CD14-positive monocyte (primary cell): ENCODE data around the gene VPS52. TPM values are rescaled to one million over a fixed set of nuclear protein-coding genes. Genes with fewer than 3 reads are reported as not detected.

Experiments used
- DNase-seq, 3 donors: peaks; one replicate each; pipeline ENCODE4 v3.0.0-alpha.2; 2011 to 2022
- H2AFZ ChIP-seq: 2 replicates; pipeline ENCODE4 v1.6.0; 2012; ENCODE audit warnings: mild to moderate bottlenecking, low read depth, low read length, inconsistent platforms; ENCODE audit not compliant: insufficient read depth, poor library complexity, severe bottlenecking
- H3K27ac ChIP-seq, 2 donors: 1 replicate in 1 of 2; 2 replicates in 1 of 2; pipeline ENCODE4 v1.5.1; 2012 to 2013; ENCODE audit warnings: low read length in 2 of 2, control low read depth in 1 of 2, inconsistent platforms in 1 of 2, low read depth in 1 of 2, mild to moderate bottlenecking in 1 of 2
- H3K27me3 ChIP-seq, 2 donors: one replicate each; pipeline versions ENCODE4 v1.6.0 to v1.6.1; 2011 to 2013; ENCODE audit warnings: low read length in 2 of 2; ENCODE audit not compliant: control insufficient read depth in 2 of 2, insufficient read depth in 2 of 2
- H3K36me3 ChIP-seq, 2 donors: replicated peaks in 1 of 2; 1 replicate in 1 of 2; 2 replicates in 1 of 2; pipeline versions ENCODE4 v1.5.1 to v1.6.1; 2012 to 2013; ENCODE audit warnings: low read length in 2 of 2, control low read depth in 1 of 2, inconsistent platforms in 1 of 2, mild to moderate bottlenecking in 1 of 2; ENCODE audit not compliant: insufficient read depth in 2 of 2, control insufficient read depth in 1 of 2
- H3K4me1 ChIP-seq, 2 donors: 1 replicate in 1 of 2; 2 replicates in 1 of 2; pipeline versions ENCODE4 v1.5.1 to v1.6.1; 2012 to 2013; ENCODE audit warnings: low read length in 2 of 2, control low read depth in 1 of 2, inconsistent platforms in 1 of 2, mild to moderate bottlenecking in 1 of 2, moderate library complexity in 1 of 2; ENCODE audit not compliant: insufficient read depth in 2 of 2, control insufficient read depth in 1 of 2
- H3K4me2 ChIP-seq: replicated peaks from 2 replicates; pipeline ENCODE3; 2012; ENCODE audit warnings: low read length, moderate library complexity, mild to moderate bottlenecking; ENCODE audit not compliant: poor library complexity, severe bottlenecking; ENCODE audit errors: extremely low read depth
- H3K4me3 ChIP-seq, 3 experiments: fragments of 200-600 bp in 1 of 3; sonication (generic) in 1 of 3; replicated peaks in 1 of 3; 1 replicate in 2 of 3; 2 replicates in 1 of 3; pipeline ENCODE4 v1.5.1; 2011 to 2013; ENCODE audit warnings: low read length in 3 of 3, mild to moderate bottlenecking in 3 of 3, control low read depth in 2 of 3, low read depth in 2 of 3, inconsistent platforms in 1 of 3, moderate library complexity in 1 of 3
- H3K79me2 ChIP-seq: 2 replicates; pipeline ENCODE4 v1.6.0; 2012; ENCODE audit warnings: mild to moderate bottlenecking, control low read depth, inconsistent platforms, low read length, moderate library complexity; ENCODE audit not compliant: insufficient read depth
- H3K9ac ChIP-seq: 2 replicates; pipeline ENCODE4 v1.6.0; 2017; ENCODE audit warnings: low read length, mild to moderate bottlenecking; ENCODE audit not compliant: insufficient read depth, poor library complexity, severe bottlenecking
- H3K9me3 ChIP-seq, 2 donors: replicated peaks in 1 of 2; 1 replicate in 1 of 2; 2 replicates in 1 of 2; pipeline versions ENCODE4 v1.5.1 to v1.6.1; 2012 to 2013; ENCODE audit warnings: low read length in 2 of 2, control low read depth in 1 of 2; ENCODE audit not compliant: control insufficient read depth in 1 of 2, insufficient read depth in 1 of 2
- H4K20me1 ChIP-seq: 2 replicates; pipeline ENCODE4 v1.6.0; 2012; ENCODE audit warnings: mild to moderate bottlenecking, low read length, control low read depth, moderate library complexity; ENCODE audit not compliant: insufficient read depth
- H3K27ac Mint-ChIP-seq, 7 donors: one replicate each; pipeline ENCODE4 v1.8.0; 2020; ENCODE audit warnings: mild to moderate bottlenecking in 7 of 7, mixed read lengths in 7 of 7, moderate library complexity in 6 of 7, inconsistent platforms in 2 of 7
- H3K27me3 Mint-ChIP-seq, 3 donors: one replicate each; pipeline ENCODE4 v1.8.0; 2021 to 2022; ENCODE audit warnings: low read depth in 3 of 3, mild to moderate bottlenecking in 3 of 3, mixed read lengths in 3 of 3, moderate library complexity in 3 of 3, inconsistent platforms in 1 of 3
- H3K36me3 Mint-ChIP-seq, 2 donors: one replicate each; pipeline ENCODE4 v1.8.0; 2020; ENCODE audit warnings: mixed read lengths in 2 of 2, inconsistent platforms in 1 of 2, mild to moderate bottlenecking in 1 of 2
- H3K4me1 Mint-ChIP-seq: one replicate; pipeline ENCODE4 v1.8.0; 2020; ENCODE audit warnings: mild to moderate bottlenecking, mixed read lengths
- H3K4me3 Mint-ChIP-seq, 2 donors: one replicate each; pipeline ENCODE4 v1.8.0; 2020; ENCODE audit warnings: mild to moderate bottlenecking in 2 of 2, mixed read lengths in 2 of 2, moderate library complexity in 1 of 2
- H3K9me3 Mint-ChIP-seq, 7 donors: one replicate each; pipeline ENCODE4 v1.8.0; 2020 to 2022; ENCODE audit warnings: mixed read lengths in 7 of 7, mild to moderate bottlenecking in 6 of 7, moderate library complexity in 6 of 7, inconsistent platforms in 2 of 7
- CTCF ChIP-seq: fragments of 200-600 bp; IDR thresholded peaks from one replicate; pipeline ENCODE4 v1.8.0; 2022; ENCODE audit warnings: antibody characterized with exemption, mild to moderate bottlenecking
- WGBS: methylation state at CpG from one replicate; pipeline ENCODE4 v1.1.5; 2013; ENCODE audit warnings: missing lambda C conversion rate; ENCODE audit not compliant: insufficient coverage; 5-methylcytosine and 5-hydroxymethylcytosine counted together
- intact Hi-C, 2 donors: fragments of 100-400 bp; cut with micrococcal nuclease; formaldehyde crosslinking; loops; one replicate each; pipeline versions ENCODE4 v1.15.0 to v1.15.1; 2023
- polyA plus RNA-seq, 3 donors: library from polyadenylated mRNA; depleted of rRNA in 1 of 3; unstranded in 2 of 3; stranded (reverse) in 1 of 3; fragments of 300-500 nt in 2 of 3; fragments of >200 nt in 1 of 3; fragmentation: Illumina TruSeq in 2 of 3; gene quantifications; 1 replicate in 2 of 3; 2 replicates in 1 of 3; pipeline ENCODE4 v1.2.3, GENCODE V29; 2012 to 2021

Gene VPS52
- polyA plus RNA-seq, 3 donors: 11.0 to 150 (median 14.5) TPM

GRCh38 chr6:33217681-33218080, 54.0 kb downstream of the VPS52 start:
- no peaks in the 10 kb centered on the region for H4K20me1 ChIP-seq
- DNase-seq: no peak
- Mint-ChIP-seq H3K36me3 (peaks cover under 1 to 8% of the 10 kb centered on the region in 2 donors), H3K4me3 (no peak overlapping the region), H3K4me1 (peaks cover 15% of the 10 kb centered on the region), H3K27ac (no peak overlapping the region), H3K27me3 (peaks cover 33 to 37% (median 34%) of the 10 kb centered on the region in 3 donors), H3K9me3 (peaks cover 0 to 7% (median under 1%) of the 10 kb centered on the region in 7 donors)
- H3K27me3 ChIP-seq: peaks cover 12 to 28% of the 10 kb centered on the region in 2 donors
- no peak overlapping the region for H3K27ac ChIP-seq
- intact Hi-C loops: no loop called here
- H2AFZ ChIP-seq: no peak overlapping the region
- H3K4me3 ChIP-seq: no peak overlapping the region
- no peak overlapping the region for H3K4me2 ChIP-seq
- TF ChIP-seq CTCF: no peak
- no peaks in the 10 kb centered on the region for H3K36me3 ChIP-seq
- H3K79me2 ChIP-seq: no peaks in the 10 kb centered on the region
- WGBS: 69% methylated on average over 2 of the region's 3 CpGs
- H3K4me1 ChIP-seq: peaks cover 11 to 13% of the 10 kb centered on the region in 2 donors
- H3K9ac ChIP-seq: no peak overlapping the region
- H3K9me3 ChIP-seq: no peaks in the 10 kb centered on the region

GRCh38 chr6:33217246-33217645, 54.4 kb downstream of the VPS52 start:
- H3K9ac ChIP-seq: no peak overlapping the region
- H3K36me3 ChIP-seq: peaks cover 0 to 2% of the 10 kb centered on the region in 2 donors
- no peak for DNase-seq
- no CpG with 5 or more reads among the region's 6 CpGs for WGBS
- peaks cover 14 to 16% of the 10 kb centered on the region in 2 donors for H3K4me1 ChIP-seq
- H4K20me1 ChIP-seq: no peaks in the 10 kb centered on the region
- no peak overlapping the region for H3K4me2 ChIP-seq
- no peak overlapping the region for H2AFZ ChIP-seq
- no peak overlapping the region for H3K27ac ChIP-seq
- H3K4me1 Mint-ChIP-seq: peaks cover 19% of the 10 kb centered on the region
- intact Hi-C loops: no loop called here
- H3K4me3 Mint-ChIP-seq: no peak overlapping the region
- H3K27me3 Mint-ChIP-seq: peaks cover 36 to 39% (median 37%) of the 10 kb centered on the region in 3 donors
- H3K4me3 ChIP-seq: no peak overlapping the region
- H3K27me3 ChIP-seq: peaks cover 10 to 32% of the 10 kb centered on the region in 2 donors
- H3K36me3 Mint-ChIP-seq: peaks cover 4 to 13% of the 10 kb centered on the region in 2 donors
- no peaks in the 10 kb centered on the region for H3K9me3 ChIP-seq
- H3K27ac Mint-ChIP-seq: no peak overlapping the region
- peaks cover 0 to 7% (median 0%) of the 10 kb centered on the region in 7 donors for H3K9me3 Mint-ChIP-seq
- TF ChIP-seq CTCF: no peak
- no peaks in the 10 kb centered on the region for H3K79me2 ChIP-seq
